Fibroblast of the aortic adventitia (primary cell): ENCODE data around the gene ADGRD1. TPM values are rescaled to one million over a fixed set of nuclear protein-coding genes. Genes with fewer than 3 reads are reported as not detected.

Source experiments
- DNase-seq: peaks from one replicate; pipeline ENCODE4 v3.0.0-alpha.2; 2010; ENCODE audit warnings: low read depth
- H3K4me3 ChIP-seq: 2 replicates; pipeline ENCODE4 v1.5.1; 2011; ENCODE audit warnings: low read depth, mild to moderate bottlenecking, control low read depth, low read length, moderate library complexity
- CTCF ChIP-seq: IDR thresholded peaks from 2 replicates; pipeline ENCODE4 v1.5.1; 2011; ENCODE audit warnings: mild to moderate bottlenecking, low read length, control low read depth, inconsistent platforms; ENCODE audit not compliant: insufficient read depth
- total RNA-seq: library from RNA; depleted of rRNA; stranded (reverse); fragments of >200 nt; gene quantifications from 2 replicates; pipeline ENCODE4 v1.2.3, GENCODE V29; 2012; ENCODE audit warnings: low replicate concordance

The ADGRD1 gene
- total RNA-seq, 1 donor: 1.2 TPM

GRCh38 chr12:130960787-130961186 lies 7.1 kb downstream of the ADGRD1 start:
- no peak for DNase-seq
- no peak for TF ChIP-seq CTCF
- H3K4me3 ChIP-seq: no peak overlapping the region

DNA sequence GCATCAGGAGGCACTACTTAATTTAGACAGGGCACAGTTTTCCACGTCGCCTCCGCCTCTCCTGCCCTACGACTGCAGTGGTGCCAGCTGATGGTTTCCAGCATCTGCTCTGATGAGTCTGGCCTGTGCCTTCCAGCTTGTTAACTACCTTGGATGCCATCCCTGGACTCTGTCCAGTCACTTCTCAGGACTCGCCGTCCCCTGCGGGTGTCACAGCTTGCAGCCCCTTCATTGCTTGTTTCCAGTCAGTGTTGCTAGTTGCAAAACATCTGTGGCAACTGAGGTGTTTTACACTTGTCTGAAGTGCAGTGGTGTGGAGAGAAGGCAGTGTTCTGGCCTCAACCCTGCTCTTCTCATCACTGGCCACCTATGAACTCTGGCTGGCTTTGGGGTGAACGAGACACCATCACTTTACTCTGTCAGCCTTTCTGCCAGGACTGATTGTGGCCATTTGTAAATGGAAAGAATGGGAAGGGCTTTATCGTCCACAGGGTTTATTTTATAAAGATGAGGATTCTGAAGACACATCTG lies 8.3 kb downstream of the ADGRD1 start:
- no peak for DNase-seq
- H3K4me3 ChIP-seq: no peak overlapping the region
- no peak for TF ChIP-seq CTCF

DNA sequence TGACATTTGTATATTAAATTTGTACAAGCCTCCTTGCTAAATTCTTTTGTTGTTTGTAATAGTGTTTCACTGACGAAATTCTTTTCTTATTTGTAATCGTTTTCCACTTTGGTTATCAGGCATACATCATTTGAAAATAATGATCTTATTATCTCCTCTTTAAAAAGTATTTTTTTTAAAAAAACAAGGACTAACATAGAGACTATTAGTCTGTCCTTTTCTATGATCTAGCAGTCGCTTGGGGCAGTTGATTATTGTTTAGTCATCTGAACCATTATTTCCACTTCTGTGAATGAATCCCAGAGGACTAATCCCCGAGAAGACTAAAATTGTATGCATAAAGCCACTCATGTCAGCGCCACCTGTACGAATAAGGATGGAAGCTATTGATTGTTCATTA lies 11.5 kb downstream of the ADGRD1 start:
- no peak overlapping the region for H3K4me3 ChIP-seq
- no peak for TF ChIP-seq CTCF

GRCh38 chr12:130965668-130966067 lies 12.0 kb downstream of the ADGRD1 start:
- TF ChIP-seq CTCF: no peak
- peak; percentile 30 for DNase-seq
- H3K4me3 ChIP-seq: no peak overlapping the region

More for the DNA sequence above, 11.5 kb downstream of the ADGRD1 start:
- DNase-seq: peak; percentile 12

- TF ChIP-seq CTCF: no peak
- no peak overlapping the region for H3K4me3 ChIP-seq
- DNase-seq: no peak
These were observed 12.8 kb downstream of the ADGRD1 start for GRCh38 chr12:130966443-130967030.

DNA sequence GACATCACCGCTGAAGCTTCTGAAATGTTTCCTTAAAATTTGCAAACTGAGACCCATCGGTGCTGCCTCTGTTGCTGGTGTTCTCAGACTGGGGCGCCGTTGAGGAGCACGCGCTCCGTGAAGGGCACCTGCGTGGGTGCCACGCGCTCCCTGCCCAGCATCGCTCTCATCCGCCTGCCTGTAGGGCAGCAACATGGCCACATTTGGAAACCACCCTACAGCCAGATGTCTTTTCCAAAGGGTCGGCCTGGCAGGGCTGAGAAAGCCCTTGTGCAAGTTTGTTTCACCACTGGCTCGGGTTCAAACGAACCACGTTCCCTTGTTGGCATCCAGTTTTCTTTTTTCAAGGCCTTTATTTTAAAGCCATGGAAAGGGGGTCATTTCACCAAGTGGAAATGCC lies 13.9 kb downstream of the ADGRD1 start:
- H3K4me3 ChIP-seq: no peak overlapping the region
- no peak for DNase-seq
- TF ChIP-seq CTCF: no peak

DNA sequence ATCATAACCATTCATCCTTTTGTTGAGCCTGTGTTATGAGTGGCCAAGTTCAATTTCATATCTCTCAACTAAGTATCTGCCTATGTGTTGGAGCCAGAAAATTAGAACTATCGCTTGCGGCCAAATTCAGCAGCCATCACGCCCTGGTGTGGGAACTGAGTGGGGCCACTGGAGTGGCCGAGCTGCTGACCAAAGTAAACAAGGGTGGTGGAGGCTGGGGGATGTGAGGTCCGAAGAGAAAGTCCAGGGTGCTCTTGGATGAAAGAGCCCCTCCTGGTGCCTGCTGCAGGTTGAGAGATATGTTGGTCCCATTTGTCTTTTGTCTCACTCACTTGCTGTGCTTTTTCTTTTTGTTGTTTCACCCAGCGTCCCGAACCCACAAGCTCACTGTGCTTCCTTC lies 14.9 kb downstream of the ADGRD1 start:
- no peak for DNase-seq
- no peak overlapping the region for H3K4me3 ChIP-seq
- TF ChIP-seq CTCF: no peak
